GM18858 (cell line): Measurements from ENCODE around the gene ACAP2.
A peak's percentile ranks its signal among the peaks of the same experiment; 100 is the strongest.

Experiments
- ATAC-seq: cut with Tn5 transposase; IDR thresholded peaks from one replicate; pipeline ENCODE4 v1.9.1; 2021; ENCODE audit not compliant: unreplicated experiment

Gene ACAP2

DNA sequence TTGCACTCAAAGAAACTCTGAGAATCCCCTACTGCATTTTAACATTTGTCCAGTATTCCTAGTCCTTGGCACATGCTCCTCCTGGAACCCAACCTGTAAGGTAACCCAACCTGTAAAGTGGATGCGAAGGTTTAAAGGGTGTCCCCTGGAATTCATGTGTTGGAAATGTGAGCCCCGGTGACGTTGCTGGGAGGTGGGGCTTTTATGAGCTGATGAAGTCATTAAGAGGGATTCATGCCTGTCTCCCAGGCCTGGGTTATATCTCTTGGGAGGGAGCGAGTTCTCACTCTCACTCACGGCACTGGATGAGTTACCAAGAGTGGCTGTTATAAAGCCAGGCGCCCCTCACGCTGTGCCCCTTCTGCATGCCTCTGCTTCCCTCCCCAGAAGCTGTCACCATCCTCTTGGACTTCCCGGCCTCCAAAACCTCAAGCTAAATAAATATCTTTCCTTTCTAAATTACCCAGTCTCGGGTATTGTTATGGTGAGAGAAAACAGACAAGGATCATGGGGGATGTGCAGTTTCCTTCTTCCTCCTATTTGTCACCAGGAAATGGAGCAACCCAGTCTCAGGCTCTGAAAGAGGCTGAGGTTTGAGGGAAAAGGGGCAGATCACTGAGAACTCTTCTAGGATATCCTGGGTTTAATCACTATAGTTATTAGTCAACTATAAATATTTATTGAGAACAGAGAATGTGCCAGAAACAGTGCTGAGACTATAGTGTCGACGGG, 179.5 kb downstream of the ACAP2 start:
- ATAC-seq: no peak

GRCh38 chr3:195261925-195262324, 180.9 kb downstream of the ACAP2 start:
- ATAC-seq: no peak

DNA sequence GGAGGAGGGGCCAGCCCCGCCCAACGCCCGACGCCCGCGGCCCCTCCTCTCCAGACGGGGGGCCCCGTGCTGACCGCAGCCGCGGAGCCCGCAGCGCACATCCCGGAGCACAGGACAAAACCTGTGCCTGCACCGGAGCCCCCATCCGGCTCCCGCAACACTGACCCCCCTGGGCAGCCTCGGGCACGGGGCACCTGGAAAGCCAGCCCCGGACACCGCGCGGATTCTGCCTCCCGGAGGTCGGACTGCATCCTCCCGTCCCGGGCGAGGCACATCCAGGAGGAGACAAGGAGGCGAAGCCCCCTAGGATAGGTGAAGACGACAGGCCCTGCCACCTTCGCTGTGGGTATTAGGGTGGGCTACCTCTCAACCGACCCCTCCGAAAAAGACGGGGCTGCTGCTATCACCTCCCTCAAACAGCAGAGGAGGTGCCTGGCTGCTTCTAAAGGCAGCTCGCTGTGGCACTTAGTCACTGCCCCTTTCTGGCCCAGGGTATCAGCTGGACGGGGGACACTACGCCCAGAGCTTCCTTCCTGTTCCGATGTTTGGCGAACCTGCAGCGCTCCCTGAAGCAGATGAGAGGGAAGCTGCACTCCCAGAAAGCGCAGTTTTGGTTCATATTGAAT, 182.4 kb downstream of the ACAP2 start:
- no peak for ATAC-seq

DNA sequence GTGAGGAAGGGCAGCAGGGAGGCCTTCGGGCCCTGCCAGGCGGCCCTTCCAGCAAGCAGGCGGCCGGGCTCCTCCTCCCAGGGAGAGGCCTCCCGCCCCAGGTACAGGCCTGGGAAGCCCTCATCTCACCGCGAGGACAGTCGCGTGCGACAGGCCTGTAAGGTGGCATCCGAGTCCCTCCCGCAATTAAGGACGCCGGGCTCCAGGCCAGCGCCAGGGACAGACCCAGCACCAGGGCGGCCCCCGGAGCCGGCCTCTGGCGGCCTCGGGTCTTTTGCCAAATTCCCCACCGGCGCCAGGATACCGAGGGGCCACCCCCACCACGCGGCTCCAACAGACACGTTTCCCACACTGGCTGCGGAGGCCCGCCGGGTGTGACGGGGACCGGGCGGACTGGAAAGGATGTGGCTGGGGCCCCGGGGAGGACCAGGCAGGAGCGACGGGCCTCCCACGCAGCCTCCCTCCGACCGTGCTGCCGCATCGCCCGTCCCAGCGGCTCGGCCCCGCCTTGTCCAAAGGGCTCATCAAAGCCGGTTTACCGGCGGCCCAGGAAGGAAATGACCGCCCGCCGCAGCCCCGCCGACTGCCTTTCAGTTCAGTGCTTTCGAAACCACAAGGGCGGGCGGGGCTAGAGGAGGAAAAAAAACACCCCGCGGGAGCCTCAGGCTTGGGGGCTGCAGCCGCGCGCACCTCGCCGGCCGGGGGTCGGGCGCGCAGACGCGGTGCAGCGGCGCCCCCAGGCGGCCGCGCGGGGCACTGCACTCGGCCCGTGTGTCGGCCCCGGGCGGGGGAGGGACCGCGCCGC, 183.1 kb downstream of the ACAP2 start:
- peak; percentile 69 for ATAC-seq

- ATAC-seq: no peak
Observed at GRCh38 chr3:195259154-195259474, 183.7 kb downstream of the ACAP2 start.

GRCh38 chr3:195258449-195259153, 184.2 kb downstream of the ACAP2 start:
- no peak for ATAC-seq

- no peak for ATAC-seq
Observed at GRCh38 chr3:195257454-195258448, 185.1 kb downstream of the ACAP2 start.

DNA sequence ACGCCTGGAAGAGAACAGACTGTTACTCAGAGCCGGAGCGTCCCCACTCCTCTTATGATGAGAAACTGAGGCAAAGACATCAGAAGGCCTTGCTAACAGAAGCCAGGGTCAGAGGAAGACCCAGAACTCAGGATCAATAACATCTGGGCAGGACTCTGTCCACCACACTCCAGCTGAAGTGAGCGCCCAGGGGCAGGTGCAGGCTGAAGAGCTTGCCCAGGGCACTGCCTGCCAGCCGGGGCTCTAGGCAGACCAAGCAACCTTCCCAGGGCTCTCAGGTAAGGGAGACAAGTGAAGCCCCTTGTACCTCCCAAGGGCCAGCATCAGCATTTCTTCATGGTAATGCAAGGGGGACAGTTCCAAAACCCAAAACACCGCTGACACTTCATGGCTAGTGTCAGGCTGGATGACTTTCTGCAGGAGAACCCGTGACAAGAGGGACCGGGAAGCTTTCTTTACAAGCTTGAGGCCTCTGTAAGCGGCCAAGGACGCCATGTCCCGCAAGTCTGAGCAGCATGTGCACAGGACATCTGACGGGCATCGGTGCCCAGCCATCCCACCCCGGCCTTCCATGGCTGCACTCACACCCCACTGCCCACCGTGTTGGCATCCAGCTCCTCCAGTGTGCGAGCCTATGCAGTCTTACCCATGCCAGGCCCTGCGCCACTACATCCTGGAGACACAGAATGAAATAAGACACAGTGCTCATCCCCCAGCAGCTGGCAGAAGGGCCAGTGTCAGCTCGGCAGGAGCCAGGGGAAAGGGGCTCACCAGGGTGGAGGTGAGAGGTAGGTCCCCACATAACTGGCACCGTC, 186.0 kb downstream of the ACAP2 start:
- ATAC-seq: no peak

GRCh38 chr3:195255571-195256501, 187.0 kb downstream of the ACAP2 start:
- no peak for ATAC-seq

DNA sequence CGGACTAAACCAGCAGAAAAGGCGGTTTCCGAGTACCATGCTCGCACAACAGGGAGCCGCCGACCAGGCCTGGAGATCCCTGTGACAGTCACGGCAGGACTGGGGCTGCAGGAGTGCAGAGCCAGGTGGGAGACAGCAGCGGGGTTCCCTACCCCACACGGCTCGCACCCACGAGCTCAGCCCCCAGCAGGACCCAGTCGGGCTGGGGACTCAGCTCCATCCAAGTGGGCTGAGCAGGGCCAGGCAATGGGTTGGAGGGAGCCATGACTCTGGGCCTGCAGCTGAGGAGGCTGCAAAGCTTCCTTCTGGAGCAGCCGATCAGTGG, 187.7 kb downstream of the ACAP2 start:
- ATAC-seq: no peak

GRCh38 chr3:195254454-195255175, 188.2 kb downstream of the ACAP2 start:
- no peak for ATAC-seq

DNA sequence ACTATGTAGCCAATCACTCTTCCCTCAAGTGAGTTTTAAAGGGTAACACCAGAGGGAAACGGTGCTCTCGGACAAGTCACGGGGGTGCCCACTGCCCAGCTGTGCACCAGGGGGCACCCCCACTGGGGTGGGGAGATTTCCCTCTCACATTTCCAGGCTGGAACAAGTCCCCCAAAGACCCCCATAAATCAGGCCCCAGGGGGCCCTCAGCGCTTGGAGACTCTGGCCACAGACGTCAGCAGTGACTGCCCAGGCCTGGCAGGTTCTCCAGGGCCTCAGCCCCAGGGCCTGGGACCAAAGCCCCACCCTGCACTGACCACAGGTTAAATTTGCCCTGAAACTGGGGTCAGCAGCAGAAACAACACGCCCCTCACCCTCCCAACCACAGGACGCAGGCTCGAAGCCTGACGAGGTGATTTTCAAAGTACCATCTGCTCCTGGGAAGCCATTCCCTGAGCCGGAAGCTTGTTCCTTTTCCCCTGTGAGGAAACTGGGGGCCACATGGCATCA, 188.8 kb downstream of the ACAP2 start:
- no peak for ATAC-seq

DNA sequence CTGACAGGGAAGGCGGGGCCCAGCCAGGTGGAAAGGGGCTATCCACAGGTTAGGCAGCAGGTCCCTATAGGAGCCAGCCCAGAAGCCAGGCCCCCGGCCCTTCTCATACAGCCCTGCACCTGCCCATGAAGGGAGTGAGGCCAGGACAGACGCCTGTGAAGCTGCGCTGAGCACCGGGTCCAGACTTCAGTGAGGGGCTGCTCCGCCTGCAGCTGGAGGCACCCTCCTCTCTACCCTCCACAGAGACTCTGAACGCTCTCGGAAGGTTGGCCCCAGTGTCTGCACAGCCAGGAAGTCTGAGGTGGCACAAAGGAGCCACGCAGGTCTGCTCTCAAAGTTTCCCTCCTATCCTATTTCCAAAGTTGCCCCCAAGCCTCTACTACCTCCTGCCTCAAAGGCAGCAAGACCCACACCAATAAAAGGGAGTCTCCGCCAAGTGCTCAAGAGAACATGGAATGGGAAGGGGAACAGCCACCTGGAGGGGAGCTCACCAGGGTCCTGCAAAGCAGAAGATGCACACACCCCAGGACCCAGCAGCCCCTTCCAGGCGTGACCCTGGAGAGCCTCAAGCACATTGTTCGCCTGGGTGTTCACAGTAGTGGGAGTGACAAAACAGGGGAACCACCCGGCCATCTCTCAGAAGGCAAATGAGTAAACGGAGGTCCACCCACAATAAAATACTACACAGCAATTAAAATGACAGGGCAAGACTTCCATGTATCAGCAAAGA, 191.3 kb downstream of the ACAP2 start:
- no peak for ATAC-seq

DNA sequence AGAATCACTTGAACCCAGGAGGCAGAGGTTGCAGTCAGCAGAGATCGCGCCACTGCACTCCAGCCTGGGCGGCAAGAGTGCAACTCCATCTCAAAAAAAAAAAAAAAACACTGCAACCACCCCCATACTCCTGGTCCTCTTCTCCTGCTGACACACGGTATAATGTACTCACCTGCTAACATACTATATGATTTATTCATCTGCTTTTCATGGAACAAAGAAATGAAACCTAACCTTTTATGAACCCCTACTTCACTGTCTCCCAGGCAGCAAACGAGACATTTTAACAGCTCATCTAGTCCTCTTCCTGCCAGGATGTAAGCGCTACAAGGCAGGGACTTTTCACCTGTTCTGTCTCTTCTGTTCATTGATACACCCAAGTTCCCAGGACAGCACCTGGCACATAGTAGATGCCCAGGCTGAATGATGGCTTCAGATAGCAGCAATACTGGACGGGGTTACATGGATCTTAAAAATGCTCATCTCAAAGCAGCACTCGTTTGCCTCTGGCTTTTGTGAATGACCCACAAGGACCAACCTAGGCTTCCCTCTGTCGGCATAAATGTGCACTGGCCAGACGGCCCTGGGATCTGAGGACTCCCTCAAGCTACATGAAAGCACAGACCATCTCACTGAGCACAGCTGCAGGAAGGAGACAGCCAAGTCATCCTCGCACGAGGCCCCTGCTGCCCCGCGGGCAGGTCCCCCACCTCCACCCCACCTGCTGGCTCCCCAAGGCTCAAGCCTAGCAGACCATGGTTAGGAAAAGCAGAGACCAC, 192.2 kb downstream of the ACAP2 start:
- no peak for ATAC-seq

- ATAC-seq: no peak
Observed at GRCh38 chr3:195249858-195250464, 192.9 kb downstream of the ACAP2 start.
